ENCODE results near the gene GPR162. TPM values are rescaled to one million over a fixed set of nuclear protein-coding genes. Genes with fewer than 3 reads are reported as not detected.
A peak's percentile ranks its signal among the peaks of the same experiment; 100 is the strongest.

The GPR162 gene
- total and polyA plus RNA-seq, 2 of the 4 experiments (the other 2 are of a cell fraction): 2.9 to 6.0 TPM

- Histone ChIP-seq H2BK15ac (ENCODE audit: low read depth, low read length) (no peak overlapping the region), H2AK9ac (replicated peaks; ENCODE audit: low read depth, low read length, poor library complexity) (peak overlapping the region; percentile 55), H2BK5ac (ENCODE audit: low read depth, low read length, poor library complexity, severe bottlenecking) (no peak overlapping the region), H3K56ac (ENCODE audit: extremely low read depth, insufficient read depth, low read length) (no peak overlapping the region), H4K20me1 (ENCODE audit: insufficient read depth, low read length) (no peaks in the 10 kb centered on the region), H4K91ac (ENCODE audit: insufficient read depth, low read depth, low read length) (no peak overlapping the region), H2AFZ (replicated peaks; ENCODE audit: low read length, poor library complexity) (peak overlapping the region; percentile 32), H3K27me3 (ENCODE audit: control insufficient read depth, insufficient read depth, low read length) (no peaks in the 10 kb centered on the region), H3K23ac (ENCODE audit: low read depth, low read length) (no peak overlapping the region), H3K4me3 (ENCODE audit: insufficient read depth, low read depth, low read length) (no peak overlapping the region), H3K36me3 (ENCODE audit: control insufficient read depth, insufficient read depth, low read length) (no peaks in the 10 kb centered on the region), H3K18ac (ENCODE audit: low read depth, low read length) (no peak overlapping the region), H3K9me1 (ENCODE audit: insufficient read depth, low read length) (peaks cover 8% of the 10 kb centered on the region; the same call in 1 of the 2 replicates), H3K9ac (ENCODE audit: low read depth, low read length) (no peak overlapping the region), H2BK120ac (ENCODE audit: low read depth, low read length) (no peak overlapping the region), H2AK5ac (ENCODE audit: low read depth, low read length) (no peak overlapping the region), H3K27ac (ENCODE audit: insufficient read depth, low read length) (no peak overlapping the region), H3K14ac (replicated peaks; ENCODE audit: low read depth, low read length) (no peak overlapping the region), H2BK20ac (ENCODE audit: low read depth, low read length) (no peak overlapping the region), H3K4me1 (ENCODE audit: control insufficient read depth, insufficient read depth, low read length) (peaks cover 4% of the 10 kb centered on the region), H3K79me1 (ENCODE audit: low read depth in 1 of 2, low read length in 2 of 2) (no peaks in the 10 kb centered on the region), H4K8ac (ENCODE audit: low read depth in 2 of 2, low read length in 2 of 2) (no peak overlapping the region), H3K9me3 (ENCODE audit: control insufficient read depth, insufficient read depth, low read length) (no peaks in the 10 kb centered on the region), H4K5ac (ENCODE audit: low read depth, low read length) (no peak overlapping the region), H3K4ac (ENCODE audit: low read depth, low read length) (no peak overlapping the region), H3K4me2 (ENCODE audit: low read depth, low read length) (no peak overlapping the region)
- in situ Hi-C loops (cut with MboI; ENCODE audit: low sequenced_read_pairs) (no loop called here), intact Hi-C loops (cut with micrococcal nuclease) (no loop called here), dilution Hi-C loops (cut with HindIII; ENCODE audit: low sequenced_read_pairs, unreplicated experiment) (no loop called here)
- 52% methylated on average over 4 of the region's 5 CpGs; no CpG with 5 or more reads in 1 of the 2 experiments for WGBS, 2 experiments (ENCODE audit: extremely low coverage in 2 of 2, insufficient read length in 1 of 2)
- POLR2A ChIA-PET (ENCODE audit: unreplicated experiment): no interaction called here
- DNase-seq (no peak), ATAC-seq (ENCODE audit: low read depth) (peak; percentile 33; the same call in 1 of the 2 replicates)
- TF ChIP-seq CHD1 (IDR thresholded peaks at IDR 0.05; ENCODE audit: low read depth, low read length) (no peak), SMC3 (IDR thresholded peaks at IDR 0.05; ENCODE audit: low read depth, low read length) (no peak), ELK1 (IDR thresholded peaks at IDR 0.05; ENCODE audit: borderline replicate concordance, low read depth, low read length) (no peak)
- BruUV-seq (replicated peaks): no TSS peak
- CTCF ChIA-PET: interaction anchor here (0.6 to 0.7 kb wide), 2 partner anchors 37 to 50 kb away, joined by 3 read pairs; partner anchors contain the start of gene GPR162
Measured at GRCh38 chr12:6784296-6784695, 37.3 kb upstream of the GPR162 start.

Measured in IMR-90 (cell line).